Measurements from ENCODE around the gene ARHGEF17.
A peak's percentile ranks its signal among the peaks of the same experiment; 100 is the strongest.

Gene ARHGEF17

GRCh38 chr11:73325036-73325981 is 17.2 kb downstream of the ARHGEF17 start:
- Histone ChIP-seq H3K4me1 (peaks cover 12% of the 10 kb centered on the region), H3K9ac (no peak overlapping the region), H3K4me3 (ENCODE audit: low read depth, low read length) (no peak overlapping the region)

GRCh38 chr11:73326929-73327811 is 19.1 kb downstream of the ARHGEF17 start:
- Histone ChIP-seq H3K9me3 (ENCODE audit: control insufficient read depth, low read length) (no peaks in the 10 kb centered on the region), H3K4me1 (peaks cover 16% of the 10 kb centered on the region), H3K4me3 (ENCODE audit: low read depth, low read length) (no peak overlapping the region), H2AFZ (no peak overlapping the region), H3K9ac (no peak overlapping the region), H3K4me2 (ENCODE audit: low read length) (no peak overlapping the region), H3K27me3 (ENCODE audit: control insufficient read depth, insufficient read depth, low read length) (no peaks in the 10 kb centered on the region), H3K79me2 (peaks cover 17% of the 10 kb centered on the region), H3K36me3 (ENCODE audit: control insufficient read depth, insufficient read depth, low read length) (no peaks in the 10 kb centered on the region), H3K27ac (no peak overlapping the region)
- TF ChIP-seq CTCF (IDR thresholded peaks at IDR 0.05), result no peak

More at GRCh38 chr11:73325036-73325981, 17.2 kb downstream of the ARHGEF17 start:
- H3K36me3 ChIP-seq (ENCODE audit: control insufficient read depth, insufficient read depth, low read length), result no peaks in the 10 kb centered on the region
- no peak for TF ChIP-seq CTCF (IDR thresholded peaks at IDR 0.05)
- peak overlapping the region; percentile 32 for H3K27ac ChIP-seq
- no peak overlapping the region for H2AFZ ChIP-seq
- H3K79me2 ChIP-seq, result peaks cover 15% of the 10 kb centered on the region
- no peaks in the 10 kb centered on the region for H3K9me3 ChIP-seq (ENCODE audit: control insufficient read depth, low read length)
- no peak overlapping the region for H3K4me2 ChIP-seq (ENCODE audit: low read length)
- no peaks in the 10 kb centered on the region for H3K27me3 ChIP-seq (ENCODE audit: control insufficient read depth, insufficient read depth, low read length)

GRCh38 chr11:73327812-73328364 is 19.8 kb downstream of the ARHGEF17 start:
- no peak overlapping the region for H3K27ac ChIP-seq
- no peaks in the 10 kb centered on the region for H3K9me3 ChIP-seq (ENCODE audit: control insufficient read depth, low read length)
- TF ChIP-seq CTCF (IDR thresholded peaks at IDR 0.05), result no peak
- no peak overlapping the region for H3K4me2 ChIP-seq (ENCODE audit: low read length)
- no peaks in the 10 kb centered on the region for H3K27me3 ChIP-seq (ENCODE audit: control insufficient read depth, insufficient read depth, low read length)
- peaks cover 11% of the 10 kb centered on the region for H3K4me1 ChIP-seq
- H3K36me3 ChIP-seq (ENCODE audit: control insufficient read depth, insufficient read depth, low read length), result no peaks in the 10 kb centered on the region
- H3K9ac ChIP-seq, result no peak overlapping the region
- H3K4me3 ChIP-seq (ENCODE audit: low read depth, low read length), result no peak overlapping the region
- H3K79me2 ChIP-seq, result peaks cover 17% of the 10 kb centered on the region
- H2AFZ ChIP-seq, result no peak overlapping the region

- Histone ChIP-seq H3K4me2 (ENCODE audit: low read length) (no peak overlapping the region), H3K9ac (no peak overlapping the region), H3K27ac (peak overlapping the region; percentile 15), H3K4me1 (peaks cover 8% of the 10 kb centered on the region), H3K9me3 (ENCODE audit: control insufficient read depth, low read length) (no peaks in the 10 kb centered on the region), H2AFZ (no peak overlapping the region), H3K36me3 (ENCODE audit: control insufficient read depth, insufficient read depth, low read length) (no peaks in the 10 kb centered on the region), H3K27me3 (ENCODE audit: control insufficient read depth, insufficient read depth, low read length) (no peaks in the 10 kb centered on the region), H3K79me2 (peaks cover 7% of the 10 kb centered on the region), H3K4me3 (ENCODE audit: low read depth, low read length) (no peak overlapping the region)
- peak; percentile 22 for TF ChIP-seq CTCF (IDR thresholded peaks at IDR 0.05)
Observed at GRCh38 chr11:73330569-73331093, 22.6 kb downstream of the ARHGEF17 start.

Data from parathyroid adenoma (tissue), 2 donors.